Measurements from ENCODE around the gene DCC. TPM values are rescaled to one million over a fixed set of nuclear protein-coding genes. Genes with fewer than 3 reads are reported as not detected.

The DCC gene
- polyA plus RNA-seq, 1 experiment = 0.15 TPM

DNA sequence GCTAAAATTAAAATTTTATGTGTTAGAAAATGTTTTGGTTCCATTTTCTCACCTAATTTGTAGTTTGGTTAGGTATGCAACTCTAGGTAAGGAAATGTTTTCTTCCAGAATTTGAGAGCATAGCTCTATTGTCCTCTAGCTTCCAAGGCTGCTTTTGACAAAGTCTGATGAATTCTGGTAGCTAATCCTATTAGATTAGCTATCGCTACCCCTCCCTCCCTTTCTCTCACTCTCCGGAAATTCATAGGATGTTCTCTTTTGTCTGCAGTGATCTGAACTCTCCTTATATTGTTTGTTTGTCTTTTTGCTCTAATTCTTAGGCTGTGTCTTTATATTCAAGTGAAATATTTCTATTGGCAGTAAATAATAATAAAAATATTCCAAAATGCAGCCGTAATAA is 382.9 kb downstream of the DCC start:
- no peak overlapping the region for H3K4me3 ChIP-seq (ENCODE audit: low read depth, low read length)
- ChIA-PET POLR2A (no interaction called here), CTCF (no interaction called here)
- DNase-seq (ENCODE audit: low read depth) = no peak
- no peaks in the 10 kb centered on the region for H3K36me3 ChIP-seq (ENCODE audit: control insufficient read depth, insufficient read depth, low read length)
- TF ChIP-seq CTCF (IDR thresholded peaks at IDR 0.05; ENCODE audit: insufficient read depth, low read depth, low read length) = no peak
- H3K27me3 ChIP-seq (ENCODE audit: control insufficient read depth, insufficient read depth, low read length) = no peaks in the 10 kb centered on the region

DNA sequence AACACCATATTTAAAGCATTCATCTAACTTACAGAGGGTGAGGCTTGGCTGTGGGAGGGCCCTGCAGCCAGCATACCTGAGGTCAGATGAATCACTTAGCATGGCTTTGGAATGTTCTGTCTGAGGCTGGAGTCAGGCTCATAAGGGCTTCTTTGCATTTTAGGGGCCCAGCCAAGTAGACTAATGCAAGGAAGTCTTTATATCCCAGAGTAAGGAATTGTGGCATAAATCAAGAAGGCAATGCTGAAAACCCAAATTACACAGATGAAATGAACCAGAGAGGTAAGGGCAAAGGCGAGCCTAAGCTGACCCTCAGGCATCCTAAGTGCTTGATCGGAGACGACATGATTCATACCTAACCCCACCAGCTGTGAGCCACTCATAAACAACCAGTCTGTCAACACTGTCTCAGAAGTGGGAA is 383.6 kb downstream of the DCC start:
- H3K36me3 ChIP-seq (ENCODE audit: control insufficient read depth, insufficient read depth, low read length) = no peaks in the 10 kb centered on the region
- H3K4me3 ChIP-seq (ENCODE audit: low read depth, low read length) = no peak overlapping the region
- ChIA-PET CTCF (no interaction called here), POLR2A (no interaction called here)
- no peaks in the 10 kb centered on the region for H3K27me3 ChIP-seq (ENCODE audit: control insufficient read depth, insufficient read depth, low read length)
- DNase-seq (ENCODE audit: low read depth) = no peak
- no peak for TF ChIP-seq CTCF (IDR thresholded peaks at IDR 0.05; ENCODE audit: insufficient read depth, low read depth, low read length)

- Histone ChIP-seq H3K27me3 (ENCODE audit: control insufficient read depth, insufficient read depth, low read length) (no peaks in the 10 kb centered on the region), H3K4me3 (ENCODE audit: low read depth, low read length) (no peak overlapping the region), H3K36me3 (ENCODE audit: control insufficient read depth, insufficient read depth, low read length) (no peaks in the 10 kb centered on the region)
- ChIA-PET CTCF (no interaction called here), POLR2A (no interaction called here)
- no peak for DNase-seq (ENCODE audit: low read depth)
- TF ChIP-seq CTCF (IDR thresholded peaks at IDR 0.05; ENCODE audit: insufficient read depth, low read depth, low read length) = no peak
Observed at GRCh38 chr18:52730972-52731619, 391.1 kb downstream of the DCC start.

- no peak for TF ChIP-seq CTCF (IDR thresholded peaks at IDR 0.05; ENCODE audit: insufficient read depth, low read depth, low read length)
- H3K27me3 ChIP-seq (ENCODE audit: control insufficient read depth, insufficient read depth, low read length) = no peaks in the 10 kb centered on the region
- ChIA-PET POLR2A (no interaction called here), CTCF (no interaction called here)
- no peaks in the 10 kb centered on the region for H3K36me3 ChIP-seq (ENCODE audit: control insufficient read depth, insufficient read depth, low read length)
- no peak overlapping the region for H3K4me3 ChIP-seq (ENCODE audit: low read depth, low read length)
- DNase-seq (ENCODE audit: low read depth) = no peak
Observed at GRCh38 chr18:52738946-52739345, 398.9 kb downstream of the DCC start.

- TF ChIP-seq CTCF (IDR thresholded peaks at IDR 0.05; ENCODE audit: insufficient read depth, low read depth, low read length) = no peak
- H3K27me3 ChIP-seq (ENCODE audit: control insufficient read depth, insufficient read depth, low read length) = no peaks in the 10 kb centered on the region
- no peak overlapping the region for H3K4me3 ChIP-seq (ENCODE audit: low read depth, low read length)
- ChIA-PET POLR2A (no interaction called here), CTCF (no interaction called here)
- no peaks in the 10 kb centered on the region for H3K36me3 ChIP-seq (ENCODE audit: control insufficient read depth, insufficient read depth, low read length)
- DNase-seq (ENCODE audit: low read depth) = no peak
Observed at GRCh38 chr18:52746986-52747385, 407.0 kb downstream of the DCC start.
